IMR-90 (cell line): ENCODE results near the gene SLC25A44. TPM values are rescaled to one million over a fixed set of nuclear protein-coding genes. Genes with fewer than 3 reads are reported as not detected.

Experiments
- ATAC-seq: fragments of 200-7000 bp; cut with Tn5 transposase; 2 replicates; pipeline ENCODE4 v1.9.1; 2020; ENCODE audit warnings: low read depth, mild to moderate bottlenecking, moderate library complexity
- BruUV-seq: library from RNA; stranded (reverse); fragments of 400-500 nt; replicated peaks from 2 replicates; lab custom pipeline; 2021; lab: Mats Ljungman, UMichigan
- CTCF ChIA-PET: fragments of 300-600 bp; formaldehyde crosslinking; extraction: SDS; loops from one replicate; lab custom pipeline; 2021; ENCODE audit warnings: antibody characterized with exemption; lab: Yijun Ruan, JAX
- POLR2A ChIA-PET: fragments of 300-600 bp; sonication (Branson Sonifier 250); formaldehyde crosslinking; loops from one replicate; lab custom pipeline; 2022; ENCODE audit warnings: antibody characterized with exemption; ENCODE audit not compliant: unreplicated experiment; lab: Charles Lee
- DNase-seq: peaks from one replicate; pipeline ENCODE4 v3.0.0; 2013
- H2AFZ ChIP-seq: replicated peaks from 2 replicates; pipeline ENCODE3; 2013; ENCODE audit warnings: low read length, mild to moderate bottlenecking; ENCODE audit not compliant: poor library complexity
- H2AK5ac ChIP-seq: 2 replicates; pipeline ENCODE4 v1.6.1; 2013; ENCODE audit warnings: low read depth, low read length, inconsistent platforms
- H2AK9ac ChIP-seq: replicated peaks from 2 replicates; pipeline ENCODE3; 2013; ENCODE audit warnings: mild to moderate bottlenecking, low read depth, low read length, moderate library complexity; ENCODE audit not compliant: poor library complexity
- H2BK120ac ChIP-seq: 2 replicates; pipeline ENCODE4 v1.6.1; 2013; ENCODE audit warnings: low read depth, low read length, inconsistent platforms
- H2BK15ac ChIP-seq: 3 replicates; pipeline ENCODE4 v1.6.1; 2013; ENCODE audit warnings: low read depth, low read length, inconsistent platforms
- H2BK20ac ChIP-seq: 2 replicates; pipeline ENCODE4 v1.6.1; 2013; ENCODE audit warnings: low read depth, mild to moderate bottlenecking, inconsistent platforms, low read length, moderate library complexity
- H2BK5ac ChIP-seq: 2 replicates; pipeline ENCODE4 v1.6.1; 2013; ENCODE audit warnings: mild to moderate bottlenecking, low read depth, low read length, inconsistent platforms; ENCODE audit not compliant: poor library complexity, severe bottlenecking
- H3K14ac ChIP-seq: replicated peaks from 2 replicates; pipeline ENCODE4 v1.6.1; 2013; ENCODE audit warnings: low read depth, low read length, inconsistent platforms
- H3K18ac ChIP-seq: 2 replicates; pipeline ENCODE4 v1.6.1; 2013; ENCODE audit warnings: low read depth, low read length, control low read depth
- H3K23ac ChIP-seq: 2 replicates; pipeline ENCODE4 v1.6.1; 2013; ENCODE audit warnings: low read depth, low read length, inconsistent platforms
- H3K27ac ChIP-seq: 2 replicates; pipeline ENCODE4 v1.5.1; 2013; ENCODE audit warnings: mild to moderate bottlenecking, control low read depth, low read length; ENCODE audit not compliant: insufficient read depth
- H3K27me3 ChIP-seq: 2 replicates; pipeline ENCODE4 v1.6.1; 2013; ENCODE audit warnings: low read length; ENCODE audit not compliant: control insufficient read depth, insufficient read depth
- H3K36me3 ChIP-seq: 2 replicates; pipeline ENCODE4 v1.6.1; 2013; ENCODE audit warnings: low read length, mixed read lengths; ENCODE audit not compliant: control insufficient read depth, insufficient read depth
- H3K4ac ChIP-seq: 2 replicates; pipeline ENCODE4 v1.6.1; 2013; ENCODE audit warnings: low read depth, low read length, inconsistent platforms
- H3K4me1 ChIP-seq: 2 replicates; pipeline ENCODE4 v1.6.1; 2013; ENCODE audit warnings: low read length, mixed read lengths; ENCODE audit not compliant: control insufficient read depth, insufficient read depth
- H3K4me2 ChIP-seq: 2 replicates; pipeline ENCODE4 v1.6.1; 2013; ENCODE audit warnings: low read depth, mild to moderate bottlenecking, control low read depth, low read length, moderate library complexity
- H3K4me3 ChIP-seq: 2 replicates; pipeline ENCODE4 v1.5.1; 2013; ENCODE audit warnings: low read depth, mild to moderate bottlenecking, control low read depth, low read length, moderate library complexity; ENCODE audit not compliant: insufficient read depth
- H3K56ac ChIP-seq: 2 replicates; pipeline ENCODE4 v1.6.1; 2013; ENCODE audit warnings: low read length, inconsistent platforms; ENCODE audit not compliant: insufficient read depth; ENCODE audit errors: extremely low read depth
- H3K79me1 ChIP-seq, 2 experiments: 2 replicates each; pipeline ENCODE4 v1.6.1; 2013; ENCODE audit warnings: low read length in 2 of 2, inconsistent platforms in 1 of 2, low read depth in 1 of 2
- H3K9ac ChIP-seq: 2 replicates; pipeline ENCODE4 v1.6.1; 2013; ENCODE audit warnings: low read depth, low read length, control low read depth
- H3K9me1 ChIP-seq: 2 replicates; pipeline ENCODE4 v1.6.1; 2013; ENCODE audit warnings: low read length, inconsistent platforms; ENCODE audit not compliant: insufficient read depth
- H3K9me3 ChIP-seq: 2 replicates; pipeline ENCODE4 v1.6.1; 2013; ENCODE audit warnings: low read length; ENCODE audit not compliant: control insufficient read depth, insufficient read depth
- H4K20me1 ChIP-seq: 2 replicates; pipeline ENCODE4 v1.6.1; 2013; ENCODE audit warnings: low read length, inconsistent platforms; ENCODE audit not compliant: insufficient read depth
- H4K5ac ChIP-seq: 2 replicates; pipeline ENCODE4 v1.6.1; 2013; ENCODE audit warnings: mild to moderate bottlenecking, low read depth, low read length, control low read depth
- H4K8ac ChIP-seq, 2 experiments: 2 replicates each; pipeline ENCODE4 v1.6.1; 2013; ENCODE audit warnings: low read depth in 2 of 2, low read length in 2 of 2, control low read depth in 1 of 2, inconsistent platforms in 1 of 2
- H4K91ac ChIP-seq: 2 replicates; pipeline ENCODE4 v1.6.1; 2013; ENCODE audit warnings: low read depth, low read length, inconsistent platforms; ENCODE audit not compliant: insufficient read depth
- CEBPB ChIP-seq: IDR thresholded peaks from 2 replicates; pipeline ENCODE4 v1.6.1; 2012; ENCODE audit warnings: low read depth, low read length, improper control_type of control experiment
- FOS ChIP-seq: fragments of 150-350 bp; IDR thresholded peaks from 2 replicates; pipeline ENCODE4 v1.6.1; 2016; ENCODE audit warnings: low read depth, low read length
- MAZ ChIP-seq: IDR thresholded peaks from 2 replicates; pipeline ENCODE4 v1.6.1; 2012; ENCODE audit warnings: low read depth, mild to moderate bottlenecking, low read length, improper control_type of control experiment, moderate library complexity, borderline replicate concordance
- MXI1 ChIP-seq: IDR thresholded peaks from 2 replicates; pipeline ENCODE4 v1.6.1; 2012; ENCODE audit warnings: low read depth, mild to moderate bottlenecking, low read length, moderate library complexity, borderline replicate concordance
- WGBS, 2 experiments: methylation state at CpG; one replicate each; pipeline versions ENCODE4 v1.1.5 to v1.1.7; 2013; ENCODE audit warnings: missing lambda C conversion rate in 2 of 2; ENCODE audit not compliant: insufficient read length in 1 of 2; ENCODE audit errors: extremely low coverage in 2 of 2; 5-methylcytosine and 5-hydroxymethylcytosine counted together
- dilution Hi-C: fragments of 300-500 bp; cut with HindIII; formaldehyde crosslinking; loops from one replicate; pipeline ENCODE4 v1.14.3; 2018; ENCODE audit warnings: low sequenced_read_pairs; ENCODE audit not compliant: unreplicated experiment
- in situ Hi-C: fragments of 300-500 bp; cut with MboI; formaldehyde crosslinking; loops from 3 replicates; pipeline ENCODE4 v1.14.3; 2019; ENCODE audit warnings: low sequenced_read_pairs, inconsistent platforms, mixed read lengths
- intact Hi-C: fragments of 100-400 bp; cut with micrococcal nuclease; formaldehyde crosslinking; loops from 2 replicates; pipeline ENCODE4 v1.10.0; 2022
- polyA plus RNA-seq, 3 experiments: library from polyadenylated mRNA; depleted of rRNA; stranded (reverse); fragments of >200 nt; gene quantifications; 2 replicates each; pipeline ENCODE4 v1.2.3, GENCODE V29; 2012; ENCODE audit warnings: low replicate concordance in 1 of 3
- total RNA-seq: library from RNA; depleted of rRNA; stranded (reverse); fragments of >200 nt; gene quantifications from 2 replicates; pipeline ENCODE4 v1.2.3, GENCODE V29; 2012

The SLC25A44 gene
- total and polyA plus RNA-seq, 2 of the 4 experiments (the other 2 are of a cell fraction), result 12.7 to 20.2 TPM

GRCh38 chr1:156162430-156163037 lies 31.4 kb upstream of the SLC25A44 start:
- Histone ChIP-seq H3K4me2 (no peak overlapping the region), H3K79me1 (no peaks in the 10 kb centered on the region), H3K27me3 (peaks cover 2% of the 10 kb centered on the region; the same call in 1 of the 2 replicates), H3K9ac (no peak overlapping the region), H2AK9ac (no peak overlapping the region), H2BK15ac (no peak overlapping the region), H2BK5ac (no peak overlapping the region), H2BK20ac (no peak overlapping the region), H3K9me1 (peaks cover 13% of the 10 kb centered on the region), H3K18ac (no peak overlapping the region), H4K5ac (no peak overlapping the region), H4K20me1 (no peaks in the 10 kb centered on the region), H3K56ac (no peak overlapping the region), H2BK120ac (no peak overlapping the region), H3K14ac (no peak overlapping the region), H3K4ac (no peak overlapping the region), H2AFZ (no peak overlapping the region), H4K8ac (no peak overlapping the region), H3K36me3 (no peaks in the 10 kb centered on the region), H3K23ac (no peak overlapping the region), H3K9me3 (no peaks in the 10 kb centered on the region), H3K4me3 (no peak overlapping the region), H2AK5ac (no peak overlapping the region), H3K27ac (no peak overlapping the region), H4K91ac (no peak overlapping the region), H3K4me1 (peaks cover 8% of the 10 kb centered on the region)
- TF ChIP-seq MXI1 (no peak), CEBPB (no peak), MAZ (no peak), FOS (no peak)
- BruUV-seq, result no TSS peak
- dilution Hi-C loops, result no loop called here
- 80% methylated on average over 1 of the region's 5 CpGs; no CpG with 5 or more reads in 1 of the 2 experiments for WGBS, 2 experiments
- no peak; the same call in 1 of the 2 replicates for ATAC-seq
- intact Hi-C loops, result no loop called here
- CTCF ChIA-PET, result interaction anchor here (1.4 kb wide), 1 partner anchor 11 kb away, joined by 3 read pairs; no protein-coding TSS in a partner anchor
- in situ Hi-C loops, result loop anchor here (5.0 kb wide), 1 partner anchor 50 kb away; the partner anchor contains the start of gene PMF1
- POLR2A ChIA-PET, result no interaction called here
- DNase-seq, result no peak
